ENCODE data around the gene KRTAP6-2.

- TF ChIP-seq, protein P1, sequence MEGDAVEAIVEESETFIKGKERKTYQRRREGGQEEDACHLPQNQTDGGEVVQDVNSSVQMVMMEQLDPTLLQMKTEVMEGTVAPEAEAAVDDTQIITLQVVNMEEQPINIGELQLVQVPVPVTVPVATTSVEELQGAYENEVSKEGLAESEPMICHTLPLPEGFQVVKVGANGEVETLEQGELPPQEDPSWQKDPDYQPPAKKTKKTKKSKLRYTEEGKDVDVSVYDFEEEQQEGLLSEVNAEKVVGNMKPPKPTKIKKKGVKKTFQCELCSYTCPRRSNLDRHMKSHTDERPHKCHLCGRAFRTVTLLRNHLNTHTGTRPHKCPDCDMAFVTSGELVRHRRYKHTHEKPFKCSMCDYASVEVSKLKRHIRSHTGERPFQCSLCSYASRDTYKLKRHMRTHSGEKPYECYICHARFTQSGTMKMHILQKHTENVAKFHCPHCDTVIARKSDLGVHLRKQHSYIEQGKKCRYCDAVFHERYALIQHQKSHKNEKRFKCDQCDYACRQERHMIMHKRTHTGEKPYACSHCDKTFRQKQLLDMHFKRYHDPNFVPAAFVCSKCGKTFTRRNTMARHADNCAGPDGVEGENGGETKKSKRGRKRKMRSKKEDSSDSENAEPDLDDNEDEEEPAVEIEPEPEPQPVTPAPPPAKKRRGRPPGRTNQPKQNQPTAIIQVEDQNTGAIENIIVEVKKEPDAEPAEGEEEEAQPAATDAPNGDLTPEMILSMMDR (IDR thresholded peaks at IDR 0.05) = no peak
- no peak for TF ChIP-seq POLR2A (IDR thresholded peaks at IDR 0.05)
Observed at GRCh38 chr21:30582870-30583269, 15.8 kb downstream of the KRTAP6-2 start.

All from thyroid gland (tissue), 4 donors.